ENCODE results near the gene ZNF583. TPM values are rescaled to one million over a fixed set of nuclear protein-coding genes. Genes with fewer than 3 reads are reported as not detected.

ZNF583 gene
- total and polyA plus RNA-seq, 2 of the 13 experiments (the other 11 are each of a cell fraction or from before 2014, with no cell fraction given), result 0.65 to 5.3 TPM

DNA sequence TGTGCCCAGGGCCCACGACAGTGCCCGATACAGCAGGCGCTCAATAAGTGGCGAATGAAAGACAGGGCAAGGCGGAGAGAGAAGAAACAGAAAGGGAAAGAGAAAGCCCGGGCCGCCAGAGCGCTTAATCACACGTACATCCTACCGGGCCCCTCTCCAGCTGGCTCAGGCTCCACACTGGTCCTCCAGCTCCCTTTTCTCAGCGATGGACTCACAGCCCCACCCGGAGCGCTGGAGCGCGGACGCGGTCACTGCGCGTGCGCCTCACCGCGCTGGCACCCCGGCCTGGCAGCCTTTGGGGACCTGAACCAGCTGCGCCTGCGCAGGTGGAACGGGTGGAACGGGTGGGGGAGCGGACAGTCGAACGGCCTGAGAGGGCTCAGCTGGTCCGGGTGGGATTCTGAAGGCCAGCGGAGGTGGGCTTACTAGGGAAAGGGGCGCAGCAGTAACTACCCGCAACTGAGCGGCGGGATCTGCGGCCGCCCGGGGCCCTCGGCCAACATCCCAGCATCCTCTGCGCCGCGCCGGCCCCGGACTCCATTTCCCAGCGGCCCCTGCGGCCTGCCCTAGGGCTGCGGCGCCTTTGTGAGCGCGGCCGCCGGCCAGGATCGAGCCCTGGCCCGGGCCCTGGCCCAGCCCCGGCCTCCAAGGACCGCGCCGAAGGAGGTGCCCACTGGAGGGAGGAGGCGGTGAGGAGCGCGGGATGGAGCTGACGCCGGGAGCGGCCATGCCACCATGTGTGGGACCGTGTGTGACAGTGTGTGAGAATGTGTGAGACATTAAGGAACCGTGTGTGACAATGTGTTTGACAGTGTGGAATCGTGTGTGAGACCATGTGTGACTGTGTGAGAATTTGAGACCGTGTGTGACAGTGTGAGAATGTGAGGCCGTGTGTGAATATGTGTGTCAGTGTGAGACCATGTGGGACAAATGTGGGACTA lies at the start of gene ZNF583 (continued):
- TF ChIP-seq, protein P1, sequence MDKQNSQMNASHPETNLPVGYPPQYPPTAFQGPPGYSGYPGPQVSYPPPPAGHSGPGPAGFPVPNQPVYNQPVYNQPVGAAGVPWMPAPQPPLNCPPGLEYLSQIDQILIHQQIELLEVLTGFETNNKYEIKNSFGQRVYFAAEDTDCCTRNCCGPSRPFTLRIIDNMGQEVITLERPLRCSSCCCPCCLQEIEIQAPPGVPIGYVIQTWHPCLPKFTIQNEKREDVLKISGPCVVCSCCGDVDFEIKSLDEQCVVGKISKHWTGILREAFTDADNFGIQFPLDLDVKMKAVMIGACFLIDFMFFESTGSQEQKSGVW (CRISPR knock-in tag; IDR thresholded peaks at IDR 0.05; ENCODE audit: borderline replicate concordance), result no peak
- TF ChIP-seq RXRB (CRISPR knock-in tag; IDR thresholded peaks at IDR 0.05; ENCODE audit: borderline replicate concordance) (no peak), RORA (CRISPR knock-in tag; IDR thresholded peaks at IDR 0.05) (no peak), ZSCAN22 (CRISPR knock-in tag; IDR thresholded peaks at IDR 0.05) (no peak), ZNF652 (CRISPR knock-in tag; IDR thresholded peaks at IDR 0.05; ENCODE audit: borderline replicate concordance, low read depth) (no peak), KDM2A (CRISPR knock-in tag; IDR thresholded peaks at IDR 0.05; ENCODE audit: borderline replicate concordance, low read depth) (peak; percentile 80; the same call in 1 of the 2 replicates), MZF1 (CRISPR knock-in tag; IDR thresholded peaks at IDR 0.05; ENCODE audit: borderline replicate concordance) (no peak), PAWR (CRISPR knock-in tag; IDR thresholded peaks at IDR 0.05; ENCODE audit: borderline replicate concordance) (no peak), AGO2 (optimal IDR thresholded peaks at IDR 0.05; ENCODE audit: low read depth, low read length) (peak; percentile 44), ZNF569 (CRISPR knock-in tag; IDR thresholded peaks at IDR 0.05; ENCODE audit: borderline replicate concordance) (no peak), HNRNPUL1 (IDR thresholded peaks at IDR 0.05; ENCODE audit: low read depth, low read length) (no peak), GATAD1 (CRISPR knock-in tag; IDR thresholded peaks at IDR 0.05) (peak; percentile 71; the same call in 1 of the 2 replicates), SP5 (CRISPR knock-in tag; IDR thresholded peaks at IDR 0.05; ENCODE audit: borderline replicate concordance, low read depth) (no peak), TCF7L2 (IDR thresholded peaks at IDR 0.05; ENCODE audit: low read depth, low read length) (no peak), STAG1 (CRISPR knock-in tag; IDR thresholded peaks at IDR 0.05) (no peak), MTA1 (CRISPR knock-in tag; IDR thresholded peaks at IDR 0.05; ENCODE audit: borderline replicate concordance) (no peak), SMARCC2 (IDR thresholded peaks at IDR 0.05) (no peak), SMYD3 (CRISPR knock-in tag; IDR thresholded peaks at IDR 0.05) (no peak), ZSCAN12 (CRISPR knock-in tag; IDR thresholded peaks at IDR 0.05) (no peak), ZNF557 (CRISPR knock-in tag; IDR thresholded peaks at IDR 0.05) (no peak)
- TF ChIP-seq, protein P2, sequence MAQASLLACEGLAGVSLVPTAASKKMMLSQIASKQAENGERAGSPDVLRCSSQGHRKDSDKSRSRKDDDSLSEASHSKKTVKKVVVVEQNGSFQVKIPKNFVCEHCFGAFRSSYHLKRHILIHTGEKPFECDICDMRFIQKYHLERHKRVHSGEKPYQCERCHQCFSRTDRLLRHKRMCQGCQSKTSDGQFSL (CRISPR knock-in tag; IDR thresholded peaks at IDR 0.05), result peak; percentile 90
- TF ChIP-seq, protein P3, sequence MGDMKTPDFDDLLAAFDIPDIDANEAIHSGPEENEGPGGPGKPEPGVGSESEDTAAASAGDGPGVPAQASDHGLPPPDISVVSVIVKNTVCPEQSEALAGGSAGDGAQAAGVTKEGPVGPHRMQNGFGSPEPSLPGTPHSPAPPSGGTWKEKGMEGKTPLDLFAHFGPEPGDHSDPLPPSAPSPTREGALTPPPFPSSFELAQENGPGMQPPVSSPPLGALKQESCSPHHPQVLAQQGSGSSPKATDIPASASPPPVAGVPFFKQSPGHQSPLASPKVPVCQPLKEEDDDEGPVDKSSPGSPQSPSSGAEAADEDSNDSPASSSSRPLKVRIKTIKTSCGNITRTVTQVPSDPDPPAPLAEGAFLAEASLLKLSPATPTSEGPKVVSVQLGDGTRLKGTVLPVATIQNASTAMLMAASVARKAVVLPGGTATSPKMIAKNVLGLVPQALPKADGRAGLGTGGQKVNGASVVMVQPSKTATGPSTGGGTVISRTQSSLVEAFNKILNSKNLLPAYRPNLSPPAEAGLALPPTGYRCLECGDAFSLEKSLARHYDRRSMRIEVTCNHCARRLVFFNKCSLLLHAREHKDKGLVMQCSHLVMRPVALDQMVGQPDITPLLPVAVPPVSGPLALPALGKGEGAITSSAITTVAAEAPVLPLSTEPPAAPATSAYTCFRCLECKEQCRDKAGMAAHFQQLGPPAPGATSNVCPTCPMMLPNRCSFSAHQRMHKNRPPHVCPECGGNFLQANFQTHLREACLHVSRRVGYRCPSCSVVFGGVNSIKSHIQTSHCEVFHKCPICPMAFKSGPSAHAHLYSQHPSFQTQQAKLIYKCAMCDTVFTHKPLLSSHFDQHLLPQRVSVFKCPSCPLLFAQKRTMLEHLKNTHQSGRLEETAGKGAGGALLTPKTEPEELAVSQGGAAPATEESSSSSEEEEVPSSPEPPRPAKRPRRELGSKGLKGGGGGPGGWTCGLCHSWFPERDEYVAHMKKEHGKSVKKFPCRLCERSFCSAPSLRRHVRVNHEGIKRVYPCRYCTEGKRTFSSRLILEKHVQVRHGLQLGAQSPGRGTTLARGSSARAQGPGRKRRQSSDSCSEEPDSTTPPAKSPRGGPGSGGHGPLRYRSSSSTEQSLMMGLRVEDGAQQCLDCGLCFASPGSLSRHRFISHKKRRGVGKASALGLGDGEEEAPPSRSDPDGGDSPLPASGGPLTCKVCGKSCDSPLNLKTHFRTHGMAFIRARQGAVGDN (CRISPR knock-in tag; IDR thresholded peaks at IDR 0.05), result peak; percentile 88
- TF ChIP-seq, protein P4, sequence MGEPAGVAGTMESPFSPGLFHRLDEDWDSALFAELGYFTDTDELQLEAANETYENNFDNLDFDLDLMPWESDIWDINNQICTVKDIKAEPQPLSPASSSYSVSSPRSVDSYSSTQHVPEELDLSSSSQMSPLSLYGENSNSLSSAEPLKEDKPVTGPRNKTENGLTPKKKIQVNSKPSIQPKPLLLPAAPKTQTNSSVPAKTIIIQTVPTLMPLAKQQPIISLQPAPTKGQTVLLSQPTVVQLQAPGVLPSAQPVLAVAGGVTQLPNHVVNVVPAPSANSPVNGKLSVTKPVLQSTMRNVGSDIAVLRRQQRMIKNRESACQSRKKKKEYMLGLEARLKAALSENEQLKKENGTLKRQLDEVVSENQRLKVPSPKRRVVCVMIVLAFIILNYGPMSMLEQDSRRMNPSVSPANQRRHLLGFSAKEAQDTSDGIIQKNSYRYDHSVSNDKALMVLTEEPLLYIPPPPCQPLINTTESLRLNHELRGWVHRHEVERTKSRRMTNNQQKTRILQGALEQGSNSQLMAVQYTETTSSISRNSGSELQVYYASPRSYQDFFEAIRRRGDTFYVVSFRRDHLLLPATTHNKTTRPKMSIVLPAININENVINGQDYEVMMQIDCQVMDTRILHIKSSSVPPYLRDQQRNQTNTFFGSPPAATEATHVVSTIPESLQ (CRISPR knock-in tag; conservative IDR thresholded peaks at IDR 0.05), result no peak

All from HepG2 (cell line).